ENCODE measurements around the gene RNU6-9.

RNU6-9 gene

GRCh38 chr19:919199-920050 is 26.1 kb downstream of the RNU6-9 start:
- no peak for FAIRE-seq

GRCh38 chr19:920051-920864 is 27.0 kb downstream of the RNU6-9 start:
- FAIRE-seq = no peak

- no peak for FAIRE-seq
These were observed 31.3 kb downstream of the RNU6-9 start for GRCh38 chr19:924553-925086.

GRCh38 chr19:925087-925525 is 31.8 kb downstream of the RNU6-9 start:
- FAIRE-seq = no peak

GRCh38 chr19:925526-926322 is 32.4 kb downstream of the RNU6-9 start, which contains the start of gene ARID3A:
ARID3A (plus strand) TSS chr19:926035; CDS start chr19:929529, 3,494 bp downstream.
- FAIRE-seq = no peak

GRCh38 chr19:926323-926588 is 33.0 kb downstream of the RNU6-9 start:
- no peak for FAIRE-seq

- FAIRE-seq = no peak
These were observed 33.5 kb downstream of the RNU6-9 start for GRCh38 chr19:926589-927350.

GRCh38 chr19:927351-927779 is 34.1 kb downstream of the RNU6-9 start:
- FAIRE-seq = no peak

- FAIRE-seq = no peak
These were observed 34.6 kb downstream of the RNU6-9 start for GRCh38 chr19:927780-928401.

GRCh38 chr19:928471-929202 is 35.4 kb downstream of the RNU6-9 start:
- no peak for FAIRE-seq

GRCh38 chr19:929203-929890 is 36.1 kb downstream of the RNU6-9 start:
- no peak for FAIRE-seq

- no peak for FAIRE-seq
These were observed 36.6 kb downstream of the RNU6-9 start for GRCh38 chr19:929891-930258.

GRCh38 chr19:931860-932647 is 38.8 kb downstream of the RNU6-9 start:
- no peak for FAIRE-seq

- FAIRE-seq = peak; percentile 26
These were observed 39.6 kb downstream of the RNU6-9 start for GRCh38 chr19:932648-933552.

- FAIRE-seq = no peak
These were observed 40.2 kb downstream of the RNU6-9 start for GRCh38 chr19:933553-933882.

- FAIRE-seq = no peak
These were observed 41.0 kb downstream of the RNU6-9 start for GRCh38 chr19:934197-934840.

- FAIRE-seq = no peak
These were observed 41.7 kb downstream of the RNU6-9 start for GRCh38 chr19:934865-935479.

Measured in endometrium (tissue), 2 donors.